ENCODE measurements around the gene CALN1. TPM values are rescaled to one million over a fixed set of nuclear protein-coding genes. Genes with fewer than 3 reads are reported as not detected.

The CALN1 gene
- total RNA-seq, 1 donor from 2014 or later: not detected

DNA sequence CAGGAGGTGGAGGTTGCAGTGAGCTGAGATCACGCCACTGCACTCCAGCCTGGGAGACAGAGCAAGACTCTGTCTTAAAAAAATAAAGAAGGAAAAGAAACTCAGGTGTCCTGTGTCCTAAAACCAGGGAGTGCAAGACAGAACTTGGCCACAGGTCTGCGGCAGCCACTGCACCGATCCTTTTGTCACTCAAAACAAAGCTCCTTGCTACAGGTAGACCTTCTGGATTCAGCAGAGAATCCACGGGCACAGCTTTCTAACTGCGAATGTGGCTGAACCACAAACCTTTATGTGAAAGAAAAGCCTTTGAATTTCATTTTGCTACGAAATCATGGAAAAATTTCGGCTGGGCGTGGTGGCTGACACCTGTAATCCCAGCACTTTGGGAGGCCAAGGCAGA, 634.9 kb downstream of the CALN1 start:
- Histone ChIP-seq H3K36me3 (ENCODE audit: control insufficient read depth, insufficient read depth, low read length) (no peaks in the 10 kb centered on the region), H3K4me3 (ENCODE audit: low read depth, low read length) (no peak overlapping the region), H3K27me3 (ENCODE audit: control insufficient read depth, insufficient read depth, low read length) (no peaks in the 10 kb centered on the region)
- DNase-seq (ENCODE audit: low read depth) (no peak), FAIRE-seq (no peak)
- TF ChIP-seq, protein P1, sequence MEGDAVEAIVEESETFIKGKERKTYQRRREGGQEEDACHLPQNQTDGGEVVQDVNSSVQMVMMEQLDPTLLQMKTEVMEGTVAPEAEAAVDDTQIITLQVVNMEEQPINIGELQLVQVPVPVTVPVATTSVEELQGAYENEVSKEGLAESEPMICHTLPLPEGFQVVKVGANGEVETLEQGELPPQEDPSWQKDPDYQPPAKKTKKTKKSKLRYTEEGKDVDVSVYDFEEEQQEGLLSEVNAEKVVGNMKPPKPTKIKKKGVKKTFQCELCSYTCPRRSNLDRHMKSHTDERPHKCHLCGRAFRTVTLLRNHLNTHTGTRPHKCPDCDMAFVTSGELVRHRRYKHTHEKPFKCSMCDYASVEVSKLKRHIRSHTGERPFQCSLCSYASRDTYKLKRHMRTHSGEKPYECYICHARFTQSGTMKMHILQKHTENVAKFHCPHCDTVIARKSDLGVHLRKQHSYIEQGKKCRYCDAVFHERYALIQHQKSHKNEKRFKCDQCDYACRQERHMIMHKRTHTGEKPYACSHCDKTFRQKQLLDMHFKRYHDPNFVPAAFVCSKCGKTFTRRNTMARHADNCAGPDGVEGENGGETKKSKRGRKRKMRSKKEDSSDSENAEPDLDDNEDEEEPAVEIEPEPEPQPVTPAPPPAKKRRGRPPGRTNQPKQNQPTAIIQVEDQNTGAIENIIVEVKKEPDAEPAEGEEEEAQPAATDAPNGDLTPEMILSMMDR (IDR thresholded peaks at IDR 0.05; ENCODE audit: insufficient read depth, low read length, severe bottlenecking): no peak

DNA sequence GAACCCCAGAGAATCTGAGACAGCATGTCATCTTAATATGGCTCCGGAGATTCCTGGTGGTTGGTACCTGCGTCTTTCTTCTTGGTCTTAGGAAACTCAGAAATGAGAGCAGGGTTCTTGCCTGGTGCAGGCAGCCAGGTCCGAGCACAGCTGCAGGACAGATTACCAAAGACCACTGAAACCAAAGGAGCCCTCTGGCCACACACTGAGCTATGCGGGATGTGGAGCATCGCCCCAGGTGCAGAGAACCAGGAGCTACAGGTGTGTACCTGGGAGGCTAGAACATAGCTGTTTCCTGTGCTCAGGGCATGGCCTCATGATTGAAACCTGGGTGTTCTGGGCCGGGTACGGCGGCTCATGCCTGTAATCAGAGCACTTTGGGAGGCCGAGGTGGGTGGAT, 635.4 kb downstream of the CALN1 start:
- no peaks in the 10 kb centered on the region for H3K36me3 ChIP-seq (ENCODE audit: control insufficient read depth, insufficient read depth, low read length)
- TF ChIP-seq, protein P1 (IDR thresholded peaks at IDR 0.05; ENCODE audit: insufficient read depth, low read length, severe bottlenecking): no peak
- peak; percentile 73 for FAIRE-seq
- no peak overlapping the region for H3K4me3 ChIP-seq (ENCODE audit: low read depth, low read length)
- no peak for DNase-seq (ENCODE audit: low read depth)
- H3K27me3 ChIP-seq (ENCODE audit: control insufficient read depth, insufficient read depth, low read length): no peaks in the 10 kb centered on the region

DNA sequence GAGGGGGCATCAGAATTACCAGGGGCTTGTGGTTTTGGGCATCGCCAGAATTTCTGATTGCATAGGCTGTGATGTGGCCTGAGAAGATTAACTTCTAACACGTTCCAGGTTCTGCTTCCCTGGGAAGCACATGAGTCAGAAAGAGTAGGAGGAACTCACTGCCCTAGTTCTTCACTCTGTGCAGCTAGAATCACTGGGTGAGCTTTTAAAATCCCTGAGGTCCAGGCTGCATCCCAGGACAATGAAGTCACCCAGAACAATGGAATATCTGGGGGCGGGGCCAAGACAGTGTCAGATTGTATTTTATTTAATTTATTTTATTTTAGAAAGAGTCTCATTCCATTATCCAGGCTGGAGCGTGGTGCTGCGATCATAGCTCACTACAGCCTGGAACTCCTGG, 636.5 kb downstream of the CALN1 start:
- TF ChIP-seq, protein P1 (IDR thresholded peaks at IDR 0.05; ENCODE audit: insufficient read depth, low read length, severe bottlenecking): no peak
- Histone ChIP-seq H3K36me3 (ENCODE audit: control insufficient read depth, insufficient read depth, low read length) (no peaks in the 10 kb centered on the region), H3K4me3 (ENCODE audit: low read depth, low read length) (no peak overlapping the region), H3K27me3 (ENCODE audit: control insufficient read depth, insufficient read depth, low read length) (no peaks in the 10 kb centered on the region)
- no peak for FAIRE-seq
- DNase-seq (ENCODE audit: low read depth): no peak

DNA sequence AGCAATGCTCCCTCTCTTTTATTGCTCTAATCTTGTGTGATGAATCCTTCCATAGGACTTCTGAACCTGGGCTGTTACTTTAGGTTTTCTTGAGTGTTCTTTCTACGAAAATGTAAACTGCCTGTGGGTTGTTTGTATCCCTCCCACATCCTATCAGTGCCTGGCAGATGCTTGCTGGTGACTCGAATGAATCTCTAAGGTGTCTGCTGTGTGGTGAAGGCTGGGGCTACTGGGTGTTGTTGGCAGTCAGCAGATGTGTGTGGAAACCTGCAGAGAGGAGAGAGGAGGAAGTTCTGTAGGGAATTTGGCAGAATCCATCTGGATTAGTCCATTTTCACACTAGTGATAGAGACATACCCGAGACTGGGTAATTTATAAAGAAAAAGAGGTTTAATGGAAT, 639.4 kb downstream of the CALN1 start:
- FAIRE-seq (no peak), DNase-seq (ENCODE audit: low read depth) (no peak)
- Histone ChIP-seq H3K36me3 (ENCODE audit: control insufficient read depth, insufficient read depth, low read length) (no peaks in the 10 kb centered on the region), H3K4me3 (ENCODE audit: low read depth, low read length) (no peak overlapping the region), H3K27me3 (ENCODE audit: control insufficient read depth, insufficient read depth, low read length) (no peaks in the 10 kb centered on the region)
- TF ChIP-seq, protein P1 (IDR thresholded peaks at IDR 0.05; ENCODE audit: insufficient read depth, low read length, severe bottlenecking): no peak

DNA sequence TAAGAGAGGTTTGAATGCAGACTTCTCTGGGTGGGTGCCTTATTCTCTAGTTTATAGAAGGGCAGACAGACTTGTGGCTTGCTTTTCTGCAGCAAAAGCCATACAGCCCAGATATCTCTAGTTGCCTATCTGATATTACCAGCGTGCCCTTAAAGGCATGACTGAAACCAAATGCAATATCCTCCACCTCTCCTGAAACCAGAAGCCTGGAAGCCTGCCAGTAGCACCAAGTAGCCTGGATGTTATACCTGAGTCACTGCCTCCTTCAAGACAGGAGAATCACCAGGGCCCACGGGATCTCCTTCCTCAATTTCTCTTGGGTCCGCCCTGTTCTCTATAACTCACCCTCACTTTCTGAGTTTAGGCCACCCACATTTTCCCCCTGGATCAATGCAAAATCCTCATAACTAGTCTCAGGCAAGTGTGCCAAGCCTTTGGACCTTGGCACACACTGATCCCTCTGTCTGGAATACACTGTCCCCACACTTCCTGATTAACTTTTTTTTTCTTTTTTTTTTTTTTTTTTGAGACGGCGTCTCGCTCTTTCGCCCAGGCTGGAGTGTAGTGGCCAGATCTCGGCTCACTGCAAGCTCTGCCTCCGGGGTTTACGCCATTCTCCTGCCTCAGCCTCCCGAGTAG, 641.8 kb downstream of the CALN1 start:
- FAIRE-seq (no peak), DNase-seq (ENCODE audit: low read depth) (peak; percentile 1)
- Histone ChIP-seq H3K36me3 (ENCODE audit: control insufficient read depth, insufficient read depth, low read length) (no peaks in the 10 kb centered on the region), H3K27me3 (ENCODE audit: control insufficient read depth, insufficient read depth, low read length) (no peaks in the 10 kb centered on the region), H3K4me3 (ENCODE audit: low read depth, low read length) (no peak overlapping the region)
- TF ChIP-seq, protein P1 (IDR thresholded peaks at IDR 0.05; ENCODE audit: insufficient read depth, low read length, severe bottlenecking): no peak

DNA sequence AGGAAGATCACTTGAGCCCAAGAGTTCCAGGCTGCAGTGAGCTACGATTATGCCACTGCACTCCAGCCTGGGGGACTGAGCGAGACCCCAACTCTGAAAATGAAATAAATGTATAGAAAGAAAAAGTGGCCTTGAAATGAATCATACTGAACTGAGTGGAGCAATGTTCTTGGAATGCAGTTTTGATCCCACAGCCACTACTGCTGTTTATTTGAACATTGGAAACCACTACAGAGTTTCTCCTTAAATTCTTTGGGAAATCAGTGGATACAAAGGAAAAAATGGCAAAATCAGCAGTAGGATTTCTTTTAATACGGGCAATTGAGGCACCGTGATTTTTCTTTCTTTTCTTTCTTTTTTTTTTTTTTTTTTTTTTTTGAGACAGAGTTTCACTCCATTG, 642.8 kb downstream of the CALN1 start:
- Histone ChIP-seq H3K36me3 (ENCODE audit: control insufficient read depth, insufficient read depth, low read length) (no peaks in the 10 kb centered on the region), H3K27me3 (ENCODE audit: control insufficient read depth, insufficient read depth, low read length) (no peaks in the 10 kb centered on the region), H3K4me3 (ENCODE audit: low read depth, low read length) (no peak overlapping the region)
- FAIRE-seq (no peak), DNase-seq (ENCODE audit: low read depth) (no peak)
- TF ChIP-seq, protein P1 (IDR thresholded peaks at IDR 0.05; ENCODE audit: insufficient read depth, low read length, severe bottlenecking): no peak
